KMS-11 (cell line): ENCODE results near the gene KLHL1.

ENCODE experiments used
- H2AFZ ChIP-seq: fragments of 200-600 bp; sonication (generic); 2 replicates; pipeline ENCODE4 v1.6.1; 2016; ENCODE audit warnings: antibody characterized with exemption, mixed run types, low read depth
- H3K27ac ChIP-seq: fragments of 200-600 bp; sonication (generic); 2 replicates; pipeline ENCODE4 v1.6.1; 2016; ENCODE audit warnings: mild to moderate bottlenecking, mixed run types
- H3K27me3 ChIP-seq: fragments of 200-600 bp; sonication (generic); 2 replicates; pipeline ENCODE4 v1.6.1; 2017; ENCODE audit warnings: mild to moderate bottlenecking, low read depth, mixed run types, moderate library complexity; ENCODE audit not compliant: insufficient read depth
- H3K36me3 ChIP-seq: fragments of 200-600 bp; sonication (generic); 2 replicates; pipeline ENCODE4 v1.6.1; 2017; ENCODE audit warnings: mild to moderate bottlenecking, mixed run types; ENCODE audit not compliant: insufficient read depth
- H3K4me1 ChIP-seq: fragments of 200-600 bp; sonication (generic); 2 replicates; pipeline ENCODE4 v1.6.1; 2016; ENCODE audit warnings: mild to moderate bottlenecking, low read depth, mixed run types; ENCODE audit not compliant: poor library complexity, severe bottlenecking
- H3K4me2 ChIP-seq: fragments of 200-600 bp; sonication (generic); 2 replicates; pipeline ENCODE4 v1.7.0; 2016; ENCODE audit warnings: mild to moderate bottlenecking, mixed run types
- H3K4me3 ChIP-seq: fragments of 200-600 bp; sonication (generic); IDR thresholded peaks from 2 replicates; pipeline ENCODE4 v1.6.1; 2017; ENCODE audit warnings: low read depth, low read length, mixed read lengths; ENCODE audit not compliant: insufficient read depth
- H3K79me2 ChIP-seq: fragments of 200-600 bp; sonication (generic); 2 replicates; pipeline ENCODE4 v1.6.1; 2016; ENCODE audit warnings: low read depth, mixed run types; ENCODE audit not compliant: insufficient read depth
- H3K9ac ChIP-seq: fragments of 200-600 bp; sonication (generic); 2 replicates; pipeline ENCODE4 v1.6.1; 2016; ENCODE audit warnings: mild to moderate bottlenecking, mixed run types
- H4K20me1 ChIP-seq: fragments of 200-600 bp; sonication (generic); 2 replicates; pipeline ENCODE4 v1.6.1; 2016; ENCODE audit warnings: mild to moderate bottlenecking, mixed run types; ENCODE audit not compliant: insufficient read depth
- TF ChIP-seq, protein P1 (sequence below): fragments of 200-600 bp; sonication (generic); conservative IDR thresholded peaks from 2 replicates; pipeline ENCODE4 v1.6.1; 2017; ENCODE audit warnings: low read depth, mild to moderate bottlenecking, antibody characterized with exemption, low read length, moderate library complexity, mixed read lengths

The KLHL1 gene

DNA sequence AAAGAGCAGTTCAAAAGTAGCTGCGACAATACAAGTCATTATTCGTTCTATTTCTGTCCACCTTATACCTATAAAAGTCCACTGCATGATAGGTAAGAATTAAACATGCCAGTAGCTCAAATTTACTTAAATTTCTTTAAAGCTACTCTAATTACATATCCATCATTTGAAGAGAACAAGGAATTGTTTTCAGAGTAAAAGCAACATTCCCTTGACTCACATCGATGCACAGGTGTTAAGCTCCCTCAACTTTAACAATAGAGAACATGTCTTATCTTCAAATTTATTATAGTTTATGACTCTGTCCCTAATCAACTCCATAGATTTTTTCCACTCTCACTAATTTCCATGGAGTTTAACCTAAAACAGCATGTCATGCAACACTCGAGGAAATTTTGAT is 158.1 kb downstream of the KLHL1 start:
- TF ChIP-seq, protein P1, sequence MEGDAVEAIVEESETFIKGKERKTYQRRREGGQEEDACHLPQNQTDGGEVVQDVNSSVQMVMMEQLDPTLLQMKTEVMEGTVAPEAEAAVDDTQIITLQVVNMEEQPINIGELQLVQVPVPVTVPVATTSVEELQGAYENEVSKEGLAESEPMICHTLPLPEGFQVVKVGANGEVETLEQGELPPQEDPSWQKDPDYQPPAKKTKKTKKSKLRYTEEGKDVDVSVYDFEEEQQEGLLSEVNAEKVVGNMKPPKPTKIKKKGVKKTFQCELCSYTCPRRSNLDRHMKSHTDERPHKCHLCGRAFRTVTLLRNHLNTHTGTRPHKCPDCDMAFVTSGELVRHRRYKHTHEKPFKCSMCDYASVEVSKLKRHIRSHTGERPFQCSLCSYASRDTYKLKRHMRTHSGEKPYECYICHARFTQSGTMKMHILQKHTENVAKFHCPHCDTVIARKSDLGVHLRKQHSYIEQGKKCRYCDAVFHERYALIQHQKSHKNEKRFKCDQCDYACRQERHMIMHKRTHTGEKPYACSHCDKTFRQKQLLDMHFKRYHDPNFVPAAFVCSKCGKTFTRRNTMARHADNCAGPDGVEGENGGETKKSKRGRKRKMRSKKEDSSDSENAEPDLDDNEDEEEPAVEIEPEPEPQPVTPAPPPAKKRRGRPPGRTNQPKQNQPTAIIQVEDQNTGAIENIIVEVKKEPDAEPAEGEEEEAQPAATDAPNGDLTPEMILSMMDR, result no peak

DNA sequence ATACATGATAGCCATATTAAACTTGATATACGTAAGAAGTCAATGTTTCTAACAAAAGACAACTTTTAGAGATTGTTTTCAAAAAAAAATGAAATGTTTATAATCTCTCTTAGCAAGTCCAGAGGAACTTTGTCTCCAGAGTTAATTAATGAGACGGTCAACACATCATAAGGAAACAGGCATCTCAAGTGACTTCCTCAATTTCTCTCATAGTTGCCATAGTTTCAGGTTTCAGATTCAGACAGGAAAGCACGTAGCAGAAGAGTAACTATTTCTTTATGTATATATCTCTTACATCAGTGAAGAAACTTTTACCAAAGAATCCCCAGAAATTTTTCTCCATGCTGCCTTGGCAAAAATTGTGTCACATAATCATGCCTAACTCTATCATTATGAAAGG is 160.2 kb downstream of the KLHL1 start:
- Histone ChIP-seq H3K27ac (no peak overlapping the region), H3K4me3 (no peak overlapping the region), H3K27me3 (no peaks in the 10 kb centered on the region), H4K20me1 (no peaks in the 10 kb centered on the region), H3K36me3 (no peaks in the 10 kb centered on the region), H3K79me2 (no peaks in the 10 kb centered on the region), H3K4me1 (no peaks in the 10 kb centered on the region), H2AFZ (no peak overlapping the region), H3K9ac (no peak overlapping the region), H3K4me2 (no peak overlapping the region)
- TF ChIP-seq, protein P1, result no peak

More for the DNA sequence above, 158.1 kb downstream of the KLHL1 start:
- Histone ChIP-seq H3K27me3 (no peaks in the 10 kb centered on the region), H3K36me3 (no peaks in the 10 kb centered on the region), H3K4me3 (no peak overlapping the region), H2AFZ (no peak overlapping the region), H3K79me2 (no peaks in the 10 kb centered on the region), H3K27ac (no peak overlapping the region), H4K20me1 (no peaks in the 10 kb centered on the region), H3K9ac (no peak overlapping the region), H3K4me1 (no peaks in the 10 kb centered on the region), H3K4me2 (no peak overlapping the region)

DNA sequence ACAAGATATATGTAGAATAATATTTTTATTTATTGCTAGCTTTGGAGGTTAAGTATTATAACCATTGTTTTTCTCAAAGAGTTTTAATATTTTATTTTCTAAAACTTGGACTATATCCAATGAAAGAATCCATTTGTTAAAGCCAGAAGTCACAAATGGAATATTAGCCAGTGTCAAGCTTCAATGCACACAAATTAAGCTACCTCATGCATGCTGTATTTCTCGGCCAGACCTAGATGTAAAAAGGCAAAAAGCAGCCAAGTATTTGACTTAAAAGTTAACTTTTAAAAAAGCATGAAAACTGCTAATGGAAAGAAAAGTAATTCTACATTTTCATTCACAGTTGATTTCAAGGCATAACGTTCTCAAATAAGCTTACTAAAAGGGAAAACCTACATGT is 160.7 kb downstream of the KLHL1 start:
- Histone ChIP-seq H3K79me2 (no peaks in the 10 kb centered on the region), H2AFZ (no peak overlapping the region), H3K27me3 (no peaks in the 10 kb centered on the region), H3K27ac (no peak overlapping the region), H3K36me3 (no peaks in the 10 kb centered on the region), H3K9ac (no peak overlapping the region), H3K4me1 (no peaks in the 10 kb centered on the region), H3K4me3 (no peak overlapping the region), H4K20me1 (no peaks in the 10 kb centered on the region), H3K4me2 (no peak overlapping the region)
- TF ChIP-seq, protein P1, result no peak

DNA sequence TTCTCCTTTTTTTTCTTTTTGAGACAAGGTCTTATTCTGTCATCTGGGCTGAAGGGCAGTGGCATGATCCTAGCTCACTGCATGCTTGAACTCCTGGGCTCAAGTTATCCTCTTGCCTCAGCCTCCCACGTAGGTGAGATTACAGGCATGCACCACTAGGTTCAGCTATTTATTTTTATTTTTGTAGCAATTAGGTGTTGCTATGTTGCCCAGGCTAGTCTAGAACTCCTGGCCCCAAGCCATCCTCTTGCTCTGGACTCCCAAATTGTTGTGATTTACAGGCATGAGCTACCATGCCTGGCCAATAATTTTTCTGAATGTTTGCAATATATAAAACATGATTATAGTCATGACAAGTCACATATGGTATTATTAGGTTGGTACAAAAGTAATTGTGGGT is 161.7 kb downstream of the KLHL1 start:
- no peak overlapping the region for H3K4me2 ChIP-seq
- no peak overlapping the region for H3K9ac ChIP-seq
- no peak overlapping the region for H2AFZ ChIP-seq
- H3K27me3 ChIP-seq, result no peaks in the 10 kb centered on the region
- no peaks in the 10 kb centered on the region for H3K4me1 ChIP-seq
- no peak overlapping the region for H3K4me3 ChIP-seq
- H4K20me1 ChIP-seq, result no peaks in the 10 kb centered on the region
- no peaks in the 10 kb centered on the region for H3K79me2 ChIP-seq
- H3K36me3 ChIP-seq, result no peaks in the 10 kb centered on the region
- no peak overlapping the region for H3K27ac ChIP-seq
- TF ChIP-seq, protein P1, result no peak
